ENCODE data around the gene HPS5. TPM values are rescaled to one million over a fixed set of nuclear protein-coding genes. Genes with fewer than 3 reads are reported as not detected.

The HPS5 gene
- total RNA-seq, 1 donor from 2014 or later: 14.7 TPM

DNA sequence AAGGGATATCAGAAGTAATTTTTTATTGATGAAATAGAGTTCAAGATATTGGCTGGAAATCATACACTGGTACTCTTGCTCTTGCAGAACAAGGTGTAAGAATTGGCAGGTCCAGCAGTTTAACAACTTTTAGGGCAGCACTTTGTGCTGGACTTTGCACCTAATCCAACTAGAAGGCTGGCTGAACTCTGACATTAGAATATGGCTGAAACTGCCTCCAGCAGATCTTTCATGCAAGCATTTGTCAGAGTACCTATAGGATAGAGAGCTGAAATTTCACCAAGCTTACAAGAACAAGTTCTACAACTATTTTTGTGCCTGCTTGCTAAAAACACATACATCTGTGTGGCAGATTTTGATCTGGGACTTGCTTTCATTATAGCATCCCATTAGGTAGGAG is 17.2 kb downstream of the HPS5 start:
- no peak overlapping the region for H3K4me3 Mint-ChIP-seq (ENCODE audit: unreplicated experiment)
- H3K4me1 Mint-ChIP-seq (ENCODE audit: unreplicated experiment): no peaks in the 10 kb centered on the region
- TF ChIP-seq, protein P1, sequence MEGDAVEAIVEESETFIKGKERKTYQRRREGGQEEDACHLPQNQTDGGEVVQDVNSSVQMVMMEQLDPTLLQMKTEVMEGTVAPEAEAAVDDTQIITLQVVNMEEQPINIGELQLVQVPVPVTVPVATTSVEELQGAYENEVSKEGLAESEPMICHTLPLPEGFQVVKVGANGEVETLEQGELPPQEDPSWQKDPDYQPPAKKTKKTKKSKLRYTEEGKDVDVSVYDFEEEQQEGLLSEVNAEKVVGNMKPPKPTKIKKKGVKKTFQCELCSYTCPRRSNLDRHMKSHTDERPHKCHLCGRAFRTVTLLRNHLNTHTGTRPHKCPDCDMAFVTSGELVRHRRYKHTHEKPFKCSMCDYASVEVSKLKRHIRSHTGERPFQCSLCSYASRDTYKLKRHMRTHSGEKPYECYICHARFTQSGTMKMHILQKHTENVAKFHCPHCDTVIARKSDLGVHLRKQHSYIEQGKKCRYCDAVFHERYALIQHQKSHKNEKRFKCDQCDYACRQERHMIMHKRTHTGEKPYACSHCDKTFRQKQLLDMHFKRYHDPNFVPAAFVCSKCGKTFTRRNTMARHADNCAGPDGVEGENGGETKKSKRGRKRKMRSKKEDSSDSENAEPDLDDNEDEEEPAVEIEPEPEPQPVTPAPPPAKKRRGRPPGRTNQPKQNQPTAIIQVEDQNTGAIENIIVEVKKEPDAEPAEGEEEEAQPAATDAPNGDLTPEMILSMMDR (IDR thresholded peaks at IDR 0.05; ENCODE audit: unreplicated experiment): no peak
- DNase-seq (ENCODE audit: low spot score): no peak
- no peaks in the 10 kb centered on the region for H3K27me3 Mint-ChIP-seq (ENCODE audit: unreplicated experiment)
- peaks cover 8% of the 10 kb centered on the region for H3K36me3 Mint-ChIP-seq (ENCODE audit: low read depth, unreplicated experiment)
- no peak overlapping the region for H3K27ac Mint-ChIP-seq (ENCODE audit: unreplicated experiment)
- H3K9me3 Mint-ChIP-seq (ENCODE audit: unreplicated experiment): no peaks in the 10 kb centered on the region

- Mint-ChIP-seq H3K36me3 (ENCODE audit: low read depth, unreplicated experiment) (peaks cover 24% of the 10 kb centered on the region), H3K27me3 (ENCODE audit: unreplicated experiment) (no peaks in the 10 kb centered on the region), H3K4me1 (ENCODE audit: unreplicated experiment) (no peaks in the 10 kb centered on the region), H3K9me3 (ENCODE audit: unreplicated experiment) (no peaks in the 10 kb centered on the region), H3K4me3 (ENCODE audit: unreplicated experiment) (no peak overlapping the region), H3K27ac (ENCODE audit: unreplicated experiment) (no peak overlapping the region)
- DNase-seq (ENCODE audit: low spot score): no peak
- TF ChIP-seq, protein P1 (IDR thresholded peaks at IDR 0.05; ENCODE audit: unreplicated experiment): no peak
Measured at GRCh38 chr11:18299721-18300120, 22.2 kb downstream of the HPS5 start.

- Mint-ChIP-seq H3K9me3 (ENCODE audit: unreplicated experiment) (no peaks in the 10 kb centered on the region), H3K27me3 (ENCODE audit: unreplicated experiment) (no peaks in the 10 kb centered on the region), H3K27ac (ENCODE audit: unreplicated experiment) (no peak overlapping the region), H3K4me1 (ENCODE audit: unreplicated experiment) (no peaks in the 10 kb centered on the region), H3K36me3 (ENCODE audit: low read depth, unreplicated experiment) (peaks cover 27% of the 10 kb centered on the region), H3K4me3 (ENCODE audit: unreplicated experiment) (no peak overlapping the region)
- no peak for DNase-seq (ENCODE audit: low spot score)
- TF ChIP-seq, protein P1 (IDR thresholded peaks at IDR 0.05; ENCODE audit: unreplicated experiment): no peak
Measured at GRCh38 chr11:18295316-18295715, 26.6 kb downstream of the HPS5 start.

DNA sequence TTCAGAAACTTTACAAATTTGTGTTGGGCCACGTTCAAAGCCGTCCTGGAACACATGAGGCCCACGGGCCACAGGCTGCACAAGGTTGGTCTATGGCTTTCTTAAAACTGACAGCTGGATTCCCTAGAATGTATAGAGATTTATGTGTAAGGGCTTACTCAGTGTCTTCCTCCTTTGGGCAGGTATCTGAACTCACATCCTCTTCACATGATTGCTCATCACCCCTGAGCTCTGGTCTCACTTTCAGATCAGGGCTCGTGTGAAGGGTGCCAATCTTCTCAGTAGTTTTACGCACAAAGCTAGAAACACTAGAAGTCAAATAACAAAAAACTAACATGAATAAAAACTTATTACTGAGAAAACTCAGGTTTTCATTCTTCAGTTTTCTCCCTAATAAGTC is 27.1 kb downstream of the HPS5 start:
- TF ChIP-seq, protein P1 (IDR thresholded peaks at IDR 0.05; ENCODE audit: unreplicated experiment): no peak
- H3K4me1 Mint-ChIP-seq (ENCODE audit: unreplicated experiment): no peaks in the 10 kb centered on the region
- no peaks in the 10 kb centered on the region for H3K27me3 Mint-ChIP-seq (ENCODE audit: unreplicated experiment)
- no peak for DNase-seq (ENCODE audit: low spot score)
- H3K27ac Mint-ChIP-seq (ENCODE audit: unreplicated experiment): no peak overlapping the region
- H3K36me3 Mint-ChIP-seq (ENCODE audit: low read depth, unreplicated experiment): peaks cover 29% of the 10 kb centered on the region
- H3K9me3 Mint-ChIP-seq (ENCODE audit: unreplicated experiment): no peaks in the 10 kb centered on the region
- no peak overlapping the region for H3K4me3 Mint-ChIP-seq (ENCODE audit: unreplicated experiment)

GRCh38 chr11:18288911-18289310 is 33.0 kb downstream of the HPS5 start:
- Mint-ChIP-seq H3K27me3 (ENCODE audit: unreplicated experiment) (no peaks in the 10 kb centered on the region), H3K4me3 (ENCODE audit: unreplicated experiment) (no peak overlapping the region), H3K27ac (ENCODE audit: unreplicated experiment) (no peak overlapping the region), H3K4me1 (ENCODE audit: unreplicated experiment) (no peaks in the 10 kb centered on the region), H3K9me3 (ENCODE audit: unreplicated experiment) (no peaks in the 10 kb centered on the region), H3K36me3 (ENCODE audit: low read depth, unreplicated experiment) (peaks cover 15% of the 10 kb centered on the region)
- TF ChIP-seq, protein P1 (IDR thresholded peaks at IDR 0.05; ENCODE audit: unreplicated experiment): no peak
- no peak for DNase-seq (ENCODE audit: low spot score)

Measured in endothelial cell (in vitro differentiated cells).